CMK (cell line): ENCODE results near the gene ZNF154.

ENCODE experiments used
- DNase-seq: peaks from one replicate; pipeline ENCODE4 v3.0.0-alpha.2; 2010; ENCODE audit warnings: low read depth

ZNF154 gene

DNA sequence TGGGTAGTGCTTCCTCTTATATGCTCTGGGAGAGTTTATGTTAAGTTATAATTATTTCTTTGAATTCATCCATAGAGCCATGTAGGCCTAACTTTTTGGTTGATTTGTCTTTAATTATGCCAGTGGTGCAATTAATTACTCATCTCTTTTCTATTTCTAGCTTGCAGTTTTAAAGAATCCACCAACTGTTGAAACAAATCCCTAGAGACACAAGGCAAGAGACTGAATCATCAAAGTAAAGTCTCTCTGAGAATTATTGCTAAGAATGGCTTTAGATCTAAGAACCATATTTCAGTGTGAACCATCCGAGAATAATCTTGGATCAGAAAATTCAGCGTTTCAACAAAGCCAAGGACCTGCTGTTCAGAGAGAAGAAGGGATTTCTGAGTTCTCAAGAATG lies 33.1 kb downstream of the ZNF154 start:
- no peak for DNase-seq

DNA sequence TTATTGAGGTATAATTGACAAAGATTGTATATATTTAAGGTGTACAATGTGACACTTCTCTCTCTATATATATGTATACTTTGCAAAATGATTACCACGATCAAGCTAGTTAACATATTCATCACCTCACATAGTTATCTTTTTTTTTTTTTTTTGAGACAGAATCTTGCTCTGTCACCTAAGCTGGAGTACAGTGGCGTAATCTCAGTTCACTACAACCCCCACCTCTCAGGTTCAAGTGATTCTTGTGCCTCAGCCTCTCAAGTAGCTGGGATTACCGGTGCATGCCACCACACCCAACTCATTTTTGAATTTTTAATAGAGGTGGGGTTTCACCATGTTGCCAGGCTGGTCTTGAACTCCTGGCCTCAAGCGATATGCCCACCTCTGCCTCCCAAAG lies 36.5 kb downstream of the ZNF154 start:
- DNase-seq, result no peak

DNA sequence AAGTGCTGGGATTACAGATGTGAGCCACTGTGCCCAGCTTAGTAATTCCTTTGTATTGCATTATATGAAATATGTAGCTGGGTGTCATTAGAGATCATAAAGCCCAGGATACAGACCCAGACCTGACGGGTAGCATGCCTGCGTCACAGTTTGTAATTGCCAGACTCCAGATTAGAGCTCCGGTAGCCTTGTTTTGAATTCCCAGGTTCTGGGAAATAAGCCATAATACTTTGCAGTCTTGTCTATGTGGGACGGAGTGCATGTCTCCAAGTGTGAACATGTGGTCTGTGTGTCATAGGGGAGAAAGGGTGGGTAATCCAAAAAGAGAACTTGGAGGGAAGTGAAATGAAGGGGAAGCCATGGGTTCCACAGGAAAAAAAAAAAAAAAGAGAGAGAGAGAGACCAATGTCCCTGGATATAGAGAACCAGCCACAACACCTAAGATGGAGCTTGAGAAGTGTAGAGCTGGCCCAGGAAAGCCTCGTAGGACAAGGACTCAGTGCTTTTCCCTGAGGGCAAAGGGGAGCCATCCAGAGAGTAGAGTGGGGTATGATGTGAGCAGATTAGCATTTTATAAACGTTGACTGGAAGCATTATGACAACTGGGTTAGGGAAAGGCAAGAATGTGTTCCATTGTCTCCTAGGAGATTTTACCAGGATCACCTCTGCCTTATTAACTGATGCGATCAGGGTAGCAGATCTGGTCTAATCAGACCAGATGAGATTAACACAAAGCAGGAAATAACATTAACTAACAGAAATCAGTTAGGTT lies 37.7 kb downstream of the ZNF154 start:
- DNase-seq, result no peak

DNA sequence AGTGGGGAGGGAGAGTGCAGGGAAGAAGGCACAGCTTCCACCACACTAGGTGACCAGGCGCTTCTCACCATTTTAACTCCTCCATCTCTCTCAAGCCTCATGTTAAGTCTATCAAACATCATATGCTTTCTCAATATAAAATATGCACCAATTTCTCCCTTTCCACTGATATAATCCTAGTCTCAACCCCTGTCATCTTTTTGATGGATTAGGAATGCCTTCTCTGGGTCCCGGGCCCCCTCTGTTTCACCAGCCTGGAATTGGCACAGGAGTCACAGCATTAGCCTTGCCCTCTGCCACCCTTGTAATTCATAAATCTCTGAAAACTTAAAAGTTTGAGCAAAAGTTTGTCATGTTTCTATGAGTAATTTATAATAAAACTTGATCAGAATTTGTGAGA lies 40.4 kb downstream of the ZNF154 start, which contains the start of gene ZSCAN4:
Gene ZSCAN4, plus strand, starts transcription at position 301 of the 400 bp plus-strand sequence. CDS start 7,211 bp downstream, outside the sequence.
- DNase-seq, result no peak

DNA sequence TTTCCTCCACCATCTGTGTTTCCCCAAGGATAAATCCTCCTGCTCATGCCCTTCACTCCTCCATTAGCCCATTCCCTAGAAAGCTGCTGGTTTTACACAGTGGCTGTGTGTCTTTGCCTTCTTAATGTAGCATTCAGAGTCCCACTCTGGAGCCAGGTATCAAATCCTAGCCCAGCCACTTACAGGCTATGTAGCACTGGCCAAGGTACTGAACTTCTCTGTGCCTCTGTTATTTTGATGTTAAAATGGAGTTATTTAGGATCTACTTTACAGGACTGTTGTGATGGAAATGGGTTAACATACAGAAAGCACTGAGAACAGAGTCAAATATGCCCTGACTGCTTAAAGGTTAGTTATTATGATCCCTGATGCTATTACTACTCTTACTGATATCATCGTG lies 41.8 kb downstream of the ZNF154 start:
- DNase-seq, result no peak

DNA sequence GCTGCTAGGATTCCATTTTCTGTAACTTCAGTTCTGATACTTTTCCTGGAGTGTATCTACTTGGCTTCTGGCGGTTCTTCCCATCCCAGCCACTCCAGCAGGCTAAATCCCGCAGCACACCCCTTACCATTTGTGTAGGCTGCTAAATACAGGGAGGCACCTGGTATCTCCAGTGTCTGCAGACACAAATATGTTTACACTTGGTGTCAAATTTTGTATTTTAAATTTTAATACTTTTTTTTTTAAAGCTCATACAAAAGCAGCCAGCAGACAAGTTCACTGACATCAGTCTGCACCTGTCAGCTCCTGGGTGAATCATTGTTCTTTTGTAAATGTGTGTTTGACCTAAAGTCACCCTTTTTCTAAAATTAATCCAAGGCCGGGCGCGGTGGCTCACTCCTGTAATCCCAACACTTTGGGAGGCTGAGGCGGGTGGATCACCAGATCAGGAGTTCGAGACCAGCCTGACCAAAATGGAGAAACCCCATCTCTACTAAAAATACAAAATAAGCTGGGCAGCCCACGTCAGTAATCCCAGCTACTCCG lies 43.7 kb downstream of the ZNF154 start:
- no peak for DNase-seq

DNA sequence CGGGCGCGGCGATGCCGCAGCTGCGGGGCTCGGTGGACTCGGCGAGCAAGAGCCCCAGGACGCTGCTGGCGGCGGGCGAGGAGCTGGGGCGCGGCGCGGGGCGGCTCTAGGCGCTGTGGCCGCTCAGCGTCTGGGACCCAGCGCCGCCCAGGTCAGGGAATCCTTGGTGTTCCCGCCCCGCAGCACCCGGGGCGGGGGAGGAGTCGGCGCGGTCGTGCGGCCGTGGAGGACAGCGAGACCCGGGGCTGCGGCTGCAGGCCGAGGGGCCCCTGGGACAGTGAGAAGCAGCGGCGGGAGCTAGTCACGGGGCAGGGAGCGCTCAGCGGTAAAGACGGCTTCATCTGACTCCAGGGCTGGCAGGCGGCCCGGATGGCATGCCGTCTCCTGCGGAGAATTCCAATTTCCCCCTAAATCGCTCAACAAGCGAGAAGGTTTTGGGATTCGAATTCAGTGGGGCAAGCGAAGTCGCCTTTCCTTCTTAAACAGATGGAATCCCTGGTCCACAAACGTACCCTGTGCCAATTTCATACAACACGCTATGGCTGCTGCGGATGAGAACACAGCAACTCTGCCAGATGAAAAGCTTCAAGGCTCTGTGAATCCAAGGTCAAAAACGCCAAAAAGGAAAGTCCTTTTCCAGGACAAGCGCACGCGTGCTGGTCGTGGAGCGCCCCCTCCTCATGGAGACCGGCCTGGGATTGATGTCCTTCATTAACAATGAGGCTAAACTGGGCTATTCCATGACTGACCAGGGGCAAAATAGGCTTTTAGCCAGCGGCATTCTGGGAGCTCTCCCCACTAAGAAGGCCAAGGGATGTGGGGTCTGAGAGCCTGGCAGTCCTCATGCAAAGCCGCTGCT lies 44.5 kb downstream of the ZNF154 start:
- no peak for DNase-seq

DNA sequence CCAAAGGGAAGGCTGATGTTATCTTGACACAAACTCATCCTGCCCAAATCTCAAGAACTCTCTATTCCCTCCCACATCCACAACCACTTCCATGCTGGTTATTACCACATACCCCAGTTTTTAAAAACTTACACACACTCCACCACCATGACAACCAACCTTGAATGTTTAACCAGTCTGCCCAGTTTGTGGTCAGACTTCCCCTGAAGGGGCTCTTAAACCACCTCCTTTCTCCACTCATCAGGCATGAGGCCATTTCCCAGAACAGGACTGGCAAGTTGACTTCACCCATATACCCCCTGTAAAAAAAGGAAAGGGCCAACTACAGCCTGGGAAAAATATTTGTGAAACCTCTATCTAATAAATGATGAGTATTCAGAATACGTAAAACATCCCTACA lies 52.7 kb downstream of the ZNF154 start:
- DNase-seq, result no peak

DNA sequence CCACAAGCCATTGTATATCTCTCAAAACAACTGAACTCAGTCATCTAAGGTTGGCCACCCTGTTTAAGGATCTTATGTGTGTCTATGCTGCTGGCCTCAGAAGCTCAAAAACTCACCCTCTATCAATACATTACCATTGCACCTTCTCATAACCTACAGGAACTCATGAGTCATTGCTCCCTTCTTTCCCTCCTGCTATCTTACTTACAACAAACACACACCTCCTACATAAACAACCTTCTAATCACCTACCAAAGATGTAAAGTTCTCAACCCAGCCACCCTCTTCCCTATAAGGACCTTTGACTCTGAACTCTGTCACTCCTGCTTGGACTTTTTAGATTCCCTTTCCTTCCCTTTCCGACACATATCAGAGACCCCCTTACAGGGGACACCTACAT lies 53.6 kb downstream of the ZNF154 start:
- DNase-seq, result no peak

DNA sequence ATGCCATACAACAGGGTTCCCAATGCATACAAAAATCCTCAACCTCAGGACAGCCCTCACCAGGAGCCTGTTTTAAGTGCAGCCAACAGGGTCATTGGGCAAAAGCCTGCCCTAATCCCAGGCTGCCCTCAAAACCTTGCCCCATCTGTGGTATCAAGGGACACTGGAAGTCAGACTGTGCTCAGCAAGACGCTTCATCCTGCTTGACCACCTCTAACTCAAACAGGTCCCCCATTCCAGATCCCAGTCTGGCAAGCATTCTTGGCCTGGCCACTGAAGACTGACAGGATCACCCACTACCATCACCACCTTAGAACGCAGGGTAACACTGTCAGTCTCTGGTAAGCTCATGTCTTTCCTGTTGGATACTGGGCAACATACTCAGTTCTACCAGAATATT lies 55.3 kb downstream of the ZNF154 start:
- DNase-seq, result no peak

DNA sequence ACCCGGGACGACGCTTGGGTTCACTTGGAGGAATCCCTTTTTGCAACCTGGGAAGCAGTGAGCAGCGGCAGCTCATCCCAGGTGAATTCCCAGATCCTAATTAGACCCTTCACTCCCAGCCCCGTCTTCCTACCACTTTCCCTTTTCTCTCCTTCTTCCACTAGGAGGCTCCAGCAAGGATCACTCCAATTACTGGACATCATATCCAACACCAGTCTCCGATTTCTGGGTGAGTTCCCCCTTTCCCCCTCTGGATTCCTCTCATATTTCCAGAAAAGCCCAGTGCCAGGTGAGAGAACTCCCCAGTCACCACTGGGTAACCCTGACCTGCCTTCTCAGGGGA lies 57.4 kb downstream of the ZNF154 start:
- no peak for DNase-seq

DNA sequence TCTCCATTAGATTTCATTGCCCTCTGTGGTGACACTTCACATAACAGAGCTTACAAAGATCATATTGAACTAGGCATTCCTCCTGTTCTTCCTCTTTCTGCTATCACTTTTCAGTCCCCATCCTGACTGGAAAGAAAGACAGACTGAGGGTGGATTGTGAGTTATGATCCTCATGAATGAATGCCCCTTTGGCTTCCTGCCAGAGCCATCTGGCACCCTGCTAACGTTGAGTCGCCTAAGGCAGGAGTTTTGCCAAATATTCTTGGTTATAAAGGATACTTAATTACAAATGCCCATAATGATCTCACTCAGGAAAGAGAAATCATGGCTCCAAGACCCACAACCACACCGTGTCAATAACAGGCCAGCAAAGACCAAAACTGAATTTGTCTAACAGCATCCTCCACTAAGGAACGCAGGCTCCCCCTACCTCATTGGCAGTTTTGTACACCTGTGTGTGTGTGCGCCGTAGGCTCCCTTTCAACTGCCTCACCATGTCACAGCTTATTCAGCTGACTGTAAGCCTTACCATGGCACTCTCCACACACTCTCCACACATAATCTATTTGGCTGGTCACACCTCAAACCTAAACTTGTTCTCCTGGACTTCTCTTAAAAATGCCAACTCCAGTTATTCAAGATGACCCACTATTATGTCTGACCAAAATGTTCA lies 60.5 kb downstream of the ZNF154 start:
- no peak for DNase-seq
